PFSK-1 (cell line): ENCODE data around the gene AIG1.

ENCODE experiments used
- FOXP2 ChIP-seq: optimal IDR thresholded peaks from 2 replicates; pipeline ENCODE3; 2011; ENCODE audit warnings: borderline replicate concordance, control low read depth, inconsistent platforms; ENCODE audit not compliant: insufficient read depth; ENCODE audit errors: extremely low read length, extremely low read depth
- POLR2AphosphoS5 ChIP-seq: IDR thresholded peaks from 2 replicates; pipeline ENCODE4 v1.6.1; 2012; ENCODE audit warnings: low read depth, mild to moderate bottlenecking, control low read depth, low read length, moderate library complexity
- REST ChIP-seq, 2 experiments: IDR thresholded peaks; 2 replicates each; pipeline versions ENCODE4 v1.6.1 to v1.8.0; 2011 to 2012; ENCODE audit warnings: low read depth in 2 of 2, low read length in 2 of 2, control low read depth in 1 of 2, inconsistent platforms in 1 of 2, mild to moderate bottlenecking in 1 of 2, moderate library complexity in 1 of 2; ENCODE audit not compliant: insufficient read depth in 1 of 2
- SIN3A ChIP-seq: IDR thresholded peaks from 2 replicates; pipeline ENCODE4 v1.6.1; 2012; ENCODE audit warnings: mild to moderate bottlenecking, low read length, moderate library complexity, borderline replicate concordance; ENCODE audit not compliant: insufficient read depth
- TAF1 ChIP-seq: IDR thresholded peaks from 2 replicates; pipeline ENCODE4 v1.6.1; 2012; ENCODE audit warnings: low read length, control low read depth, borderline replicate concordance; ENCODE audit not compliant: insufficient read depth

Gene AIG1

GRCh38 chr6:143167224-143167623 is 106.5 kb downstream of the AIG1 start:
- TF ChIP-seq REST (IDR thresholded peaks at IDR 0.05; ENCODE audit: insufficient read depth in 1 of 2, low read depth in 2 of 2, low read length in 2 of 2) (no peak), TAF1 (no peak), FOXP2 (no peak), SIN3A (no peak), POLR2AphosphoS5 (no peak)

GRCh38 chr6:143169440-143169839 is 108.8 kb downstream of the AIG1 start:
- TF ChIP-seq POLR2AphosphoS5 (no peak), FOXP2 (no peak), REST (IDR thresholded peaks at IDR 0.05; ENCODE audit: insufficient read depth in 1 of 2, low read depth in 2 of 2, low read length in 2 of 2) (no peak), SIN3A (no peak), TAF1 (no peak)

- TF ChIP-seq TAF1 (no peak), REST (IDR thresholded peaks at IDR 0.05; ENCODE audit: insufficient read depth in 1 of 2, low read depth in 2 of 2, low read length in 2 of 2) (no peak), SIN3A (no peak), FOXP2 (no peak), POLR2AphosphoS5 (no peak)
These were observed 113.8 kb downstream of the AIG1 start for GRCh38 chr6:143174516-143174915.

GRCh38 chr6:143174951-143175350 is 114.3 kb downstream of the AIG1 start:
- TF ChIP-seq POLR2AphosphoS5 (no peak), REST (IDR thresholded peaks at IDR 0.05; ENCODE audit: insufficient read depth in 1 of 2, low read depth in 2 of 2, low read length in 2 of 2) (no peak), FOXP2 (no peak), TAF1 (no peak), SIN3A (no peak)
